ENCODE results near the gene CEP95.

DNA sequence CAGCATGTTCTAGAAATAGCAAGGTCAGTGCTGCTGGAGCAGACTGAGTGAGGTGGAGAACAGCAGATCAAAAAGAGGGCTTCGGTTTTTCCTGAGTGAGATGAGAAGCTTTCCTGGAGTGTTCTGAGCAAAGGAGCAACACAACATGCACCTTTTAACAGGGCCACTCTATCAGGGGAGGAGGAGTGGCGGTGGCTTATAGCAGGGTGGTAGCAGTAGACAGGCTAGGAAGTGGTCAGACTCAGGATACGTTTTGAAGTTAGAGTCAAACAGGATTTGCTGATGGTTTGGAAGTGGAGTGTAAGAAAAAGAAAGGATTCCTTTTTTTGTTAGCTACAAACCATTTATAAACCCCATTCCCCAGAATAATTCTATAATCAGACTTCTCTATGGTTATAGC lies 22.4 kb upstream of the CEP95 start:
- TF ChIP-seq CTCF (conservative IDR thresholded peaks at IDR 0.05 in 1 of 2, IDR thresholded peaks at IDR 0.05 in 1 of 2; ENCODE audit: low read depth in 1 of 2, low read length in 2 of 2) (no peak), EZH2 (IDR thresholded peaks at IDR 0.05; ENCODE audit: low read length, missing control alignments) (no peak)
